ENCODE measurements around the gene NEDD1.
A peak's percentile ranks its signal among the peaks of the same experiment; 100 is the strongest.

- TF ChIP-seq, protein P1, sequence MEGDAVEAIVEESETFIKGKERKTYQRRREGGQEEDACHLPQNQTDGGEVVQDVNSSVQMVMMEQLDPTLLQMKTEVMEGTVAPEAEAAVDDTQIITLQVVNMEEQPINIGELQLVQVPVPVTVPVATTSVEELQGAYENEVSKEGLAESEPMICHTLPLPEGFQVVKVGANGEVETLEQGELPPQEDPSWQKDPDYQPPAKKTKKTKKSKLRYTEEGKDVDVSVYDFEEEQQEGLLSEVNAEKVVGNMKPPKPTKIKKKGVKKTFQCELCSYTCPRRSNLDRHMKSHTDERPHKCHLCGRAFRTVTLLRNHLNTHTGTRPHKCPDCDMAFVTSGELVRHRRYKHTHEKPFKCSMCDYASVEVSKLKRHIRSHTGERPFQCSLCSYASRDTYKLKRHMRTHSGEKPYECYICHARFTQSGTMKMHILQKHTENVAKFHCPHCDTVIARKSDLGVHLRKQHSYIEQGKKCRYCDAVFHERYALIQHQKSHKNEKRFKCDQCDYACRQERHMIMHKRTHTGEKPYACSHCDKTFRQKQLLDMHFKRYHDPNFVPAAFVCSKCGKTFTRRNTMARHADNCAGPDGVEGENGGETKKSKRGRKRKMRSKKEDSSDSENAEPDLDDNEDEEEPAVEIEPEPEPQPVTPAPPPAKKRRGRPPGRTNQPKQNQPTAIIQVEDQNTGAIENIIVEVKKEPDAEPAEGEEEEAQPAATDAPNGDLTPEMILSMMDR (IDR thresholded peaks at IDR 0.05) = peak in 1 of 6 experiments; percentile 11
- no peak for TF ChIP-seq POLR2A (IDR thresholded peaks at IDR 0.05)
These were observed 5.0 kb upstream of the NEDD1 start for GRCh38 chr12:96902076-96902475.

Measured in Peyer's patch (tissue), 4 donors.